ENCODE measurements around the gene ADD2. TPM values are rescaled to one million over a fixed set of nuclear protein-coding genes. Genes with fewer than 3 reads are reported as not detected.

The ADD2 gene
- total RNA-seq, 1 experiment from 2014 or later: 4.4 TPM

GRCh38 chr2:70697603-70698383, 70.2 kb downstream of the ADD2 start:
- Histone ChIP-seq H3K4me1 (ENCODE audit: insufficient read depth, low read length) (no peaks in the 10 kb centered on the region), H3K9me3 (ENCODE audit: low read length) (no peaks in the 10 kb centered on the region), H3K79me2 (ENCODE audit: low read length) (no peaks in the 10 kb centered on the region), H3K9me2 (replicated peaks; ENCODE audit: low read length) (no peaks in the 10 kb centered on the region), H3K27me3 (ENCODE audit: low read length) (peaks cover 74% of the 10 kb centered on the region), H2AFZ (ENCODE audit: low read length) (no peak overlapping the region), H4K20me1 (ENCODE audit: low read length) (no peaks in the 10 kb centered on the region), H3K9ac (ENCODE audit: low read length) (no peak overlapping the region), H3F3A (ENCODE audit: low read length, unreplicated experiment) (no peaks in the 10 kb centered on the region), H3K4me3 (ENCODE audit: low read length) (no peak overlapping the region), H3K36me3 (ENCODE audit: low read depth, low read length) (no peaks in the 10 kb centered on the region), H3K27ac (ENCODE audit: low read length) (no peak overlapping the region), H3K4me2 (ENCODE audit: low read length) (no peak overlapping the region)
- TF ChIP-seq CTCF (conservative IDR thresholded peaks at IDR 0.05; ENCODE audit: low read depth, low read length): no peak
- TF ChIP-seq EZH2phosphoT487 (IDR thresholded peaks at IDR 0.05; ENCODE audit: borderline replicate concordance, low read length): no peak
- no peak for TF ChIP-seq EZH2 (IDR thresholded peaks at IDR 0.05; ENCODE audit: low read length, unreplicated experiment)
- CTCF ChIA-PET: no interaction called here
- POLR2A ChIA-PET (ENCODE audit: unreplicated experiment): no interaction called here
- ATAC-seq: no peak
- no TSS peak for BruUV-seq (replicated peaks)
- intact Hi-C loops (cut with micrococcal nuclease): no loop called here
- DNase-seq: no peak

- Histone ChIP-seq H3K9ac (ENCODE audit: low read length) (no peak overlapping the region), H3K79me2 (ENCODE audit: low read length) (no peaks in the 10 kb centered on the region), H3K36me3 (ENCODE audit: low read depth, low read length) (no peaks in the 10 kb centered on the region), H3K27me3 (ENCODE audit: low read length) (peaks cover 87% of the 10 kb centered on the region), H4K20me1 (ENCODE audit: low read length) (no peaks in the 10 kb centered on the region), H3K4me3 (ENCODE audit: low read length) (no peak overlapping the region), H3F3A (ENCODE audit: low read length, unreplicated experiment) (no peaks in the 10 kb centered on the region), H3K9me2 (replicated peaks; ENCODE audit: low read length) (no peaks in the 10 kb centered on the region), H3K4me1 (ENCODE audit: insufficient read depth, low read length) (no peaks in the 10 kb centered on the region), H3K4me2 (ENCODE audit: low read length) (no peak overlapping the region), H3K27ac (ENCODE audit: low read length) (no peak overlapping the region), H3K9me3 (ENCODE audit: low read length) (no peaks in the 10 kb centered on the region), H2AFZ (ENCODE audit: low read length) (no peak overlapping the region)
- no peak for ATAC-seq
- DNase-seq: no peak
- POLR2A ChIA-PET (ENCODE audit: unreplicated experiment): no interaction called here
- TF ChIP-seq CTCF (conservative IDR thresholded peaks at IDR 0.05; ENCODE audit: low read depth, low read length): no peak
- TF ChIP-seq EZH2 (IDR thresholded peaks at IDR 0.05; ENCODE audit: low read length, unreplicated experiment): no peak
- TF ChIP-seq EZH2phosphoT487 (IDR thresholded peaks at IDR 0.05; ENCODE audit: borderline replicate concordance, low read length): no peak
- CTCF ChIA-PET: no interaction called here
- no TSS peak for BruUV-seq (replicated peaks)
- intact Hi-C loops (cut with micrococcal nuclease): no loop called here
Observed at GRCh38 chr2:70696142-70696541, 71.9 kb downstream of the ADD2 start.

- ChIA-PET POLR2A (ENCODE audit: unreplicated experiment) (no interaction called here), CTCF (no interaction called here)
Observed at GRCh38 chr2:70692256-70692655, 75.7 kb downstream of the ADD2 start.

More at GRCh38 chr2:70692256-70692655, 75.7 kb downstream of the ADD2 start:
- Histone ChIP-seq H4K20me1 (ENCODE audit: low read length) (no peaks in the 10 kb centered on the region), H3K36me3 (ENCODE audit: low read depth, low read length) (no peaks in the 10 kb centered on the region), H3K27me3 (ENCODE audit: low read length) (peaks cover 71% of the 10 kb centered on the region), H3K4me3 (ENCODE audit: low read length) (no peak overlapping the region), H3K9me3 (ENCODE audit: low read length) (no peaks in the 10 kb centered on the region), H3F3A (ENCODE audit: low read length, unreplicated experiment) (no peaks in the 10 kb centered on the region), H3K4me2 (ENCODE audit: low read length) (no peak overlapping the region), H3K79me2 (ENCODE audit: low read length) (no peaks in the 10 kb centered on the region), H3K4me1 (ENCODE audit: insufficient read depth, low read length) (no peaks in the 10 kb centered on the region), H3K27ac (ENCODE audit: low read length) (no peak overlapping the region), H3K9me2 (replicated peaks; ENCODE audit: low read length) (no peaks in the 10 kb centered on the region), H2AFZ (ENCODE audit: low read length) (no peak overlapping the region), H3K9ac (ENCODE audit: low read length) (no peak overlapping the region)
- intact Hi-C loops (cut with micrococcal nuclease): no loop called here
- no peak for TF ChIP-seq EZH2phosphoT487 (IDR thresholded peaks at IDR 0.05; ENCODE audit: borderline replicate concordance, low read length)
- no peak for TF ChIP-seq CTCF (conservative IDR thresholded peaks at IDR 0.05; ENCODE audit: low read depth, low read length)
- no peak for TF ChIP-seq EZH2 (IDR thresholded peaks at IDR 0.05; ENCODE audit: low read length, unreplicated experiment)
- no TSS peak for BruUV-seq (replicated peaks)
- DNase-seq: no peak
- ATAC-seq: no peak

Data from PC-3 (cell line).